ENCODE measurements around the gene BACH1. TPM values are rescaled to one million over a fixed set of nuclear protein-coding genes. Genes with fewer than 3 reads are reported as not detected.

Gene BACH1
- total RNA-seq, 1 donor from 2014 or later, result 34.3 TPM

DNA sequence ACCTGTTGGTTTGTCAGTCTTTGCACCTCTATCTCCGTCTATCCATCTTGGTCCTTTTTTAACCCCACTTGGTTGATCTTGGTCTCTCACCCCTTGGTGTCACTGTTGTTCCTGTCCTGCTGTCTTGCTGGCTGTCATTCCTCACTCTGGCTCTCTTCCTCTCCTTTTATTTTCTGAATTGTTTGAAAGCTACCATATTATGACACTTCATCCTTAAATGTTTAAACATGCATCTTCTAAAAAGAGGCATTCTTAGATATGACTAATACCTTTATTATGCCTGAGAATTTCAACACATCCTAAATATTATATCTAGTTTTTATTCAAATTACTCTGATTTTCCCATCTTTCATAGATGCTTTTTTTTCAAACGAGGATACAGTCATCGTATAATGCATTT, 37.0 kb downstream of the BACH1 start:
- no peak for TF ChIP-seq CTCF (IDR thresholded peaks at IDR 0.05; ENCODE audit: insufficient read depth, low read length, poor library complexity, severe bottlenecking)
- DNase-seq (ENCODE audit: low read depth), result no peak
- H3K4me3 ChIP-seq (ENCODE audit: low read depth, low read length), result no peak overlapping the region
- H3K36me3 ChIP-seq (ENCODE audit: control insufficient read depth, insufficient read depth, low read length), result no peaks in the 10 kb centered on the region
- H3K27me3 ChIP-seq (ENCODE audit: control insufficient read depth, insufficient read depth, low read length), result no peaks in the 10 kb centered on the region

GRCh38 chr21:29338256-29338655, 39.5 kb downstream of the BACH1 start:
- Histone ChIP-seq H3K4me3 (ENCODE audit: low read depth, low read length) (no peak overlapping the region), H3K36me3 (ENCODE audit: control insufficient read depth, insufficient read depth, low read length) (no peaks in the 10 kb centered on the region), H3K27me3 (ENCODE audit: control insufficient read depth, insufficient read depth, low read length) (no peaks in the 10 kb centered on the region)
- no peak for DNase-seq (ENCODE audit: low read depth)
- no peak for TF ChIP-seq CTCF (IDR thresholded peaks at IDR 0.05; ENCODE audit: insufficient read depth, low read length, poor library complexity, severe bottlenecking)

- H3K4me3 ChIP-seq (ENCODE audit: low read depth, low read length), result no peak overlapping the region
- H3K27me3 ChIP-seq (ENCODE audit: control insufficient read depth, insufficient read depth, low read length), result no peaks in the 10 kb centered on the region
- TF ChIP-seq CTCF (IDR thresholded peaks at IDR 0.05; ENCODE audit: insufficient read depth, low read length, poor library complexity, severe bottlenecking), result no peak
- DNase-seq (ENCODE audit: low read depth), result no peak
- H3K36me3 ChIP-seq (ENCODE audit: control insufficient read depth, insufficient read depth, low read length), result no peaks in the 10 kb centered on the region
Observed at GRCh38 chr21:29340228-29340627, 41.5 kb downstream of the BACH1 start.

- no peak for TF ChIP-seq CTCF (IDR thresholded peaks at IDR 0.05; ENCODE audit: insufficient read depth, low read length, poor library complexity, severe bottlenecking)
- no peaks in the 10 kb centered on the region for H3K27me3 ChIP-seq (ENCODE audit: control insufficient read depth, insufficient read depth, low read length)
Observed at GRCh38 chr21:29342363-29342957, 43.7 kb downstream of the BACH1 start.

GRCh38 chr21:29343519-29343918, 44.8 kb downstream of the BACH1 start:
- Histone ChIP-seq H3K4me3 (ENCODE audit: low read depth, low read length) (no peak overlapping the region), H3K36me3 (ENCODE audit: control insufficient read depth, insufficient read depth, low read length) (no peaks in the 10 kb centered on the region), H3K27me3 (ENCODE audit: control insufficient read depth, insufficient read depth, low read length) (no peaks in the 10 kb centered on the region)
- TF ChIP-seq CTCF (IDR thresholded peaks at IDR 0.05; ENCODE audit: insufficient read depth, low read length, poor library complexity, severe bottlenecking), result no peak
- DNase-seq (ENCODE audit: low read depth), result no peak

More at GRCh38 chr21:29342363-29342957, 43.7 kb downstream of the BACH1 start:
- Histone ChIP-seq H3K36me3 (ENCODE audit: control insufficient read depth, insufficient read depth, low read length) (no peaks in the 10 kb centered on the region), H3K4me3 (ENCODE audit: low read depth, low read length) (no peak overlapping the region)
- DNase-seq (ENCODE audit: low read depth), result peak; percentile 55

DNA sequence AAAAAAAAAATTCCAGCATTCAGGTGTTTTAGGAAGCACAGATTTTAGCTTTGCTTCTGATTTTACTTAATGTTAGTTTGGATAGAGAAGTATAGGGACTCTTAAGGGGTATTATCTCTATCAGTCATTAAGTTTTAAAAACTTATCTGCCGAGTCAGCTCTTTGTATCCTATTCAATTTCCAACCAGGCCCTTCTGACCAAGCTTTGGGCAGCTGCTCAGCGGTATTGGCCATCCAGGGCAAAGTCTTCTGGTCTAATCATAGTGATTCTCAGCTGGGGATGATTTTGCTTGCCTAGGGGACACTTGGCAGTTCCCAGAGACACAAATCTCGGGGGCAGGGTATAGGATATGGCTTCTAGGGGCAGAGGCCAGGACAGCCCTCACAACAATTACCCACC, 47.6 kb downstream of the BACH1 start:
- Histone ChIP-seq H3K27me3 (ENCODE audit: control insufficient read depth, insufficient read depth, low read length) (no peaks in the 10 kb centered on the region), H3K4me3 (ENCODE audit: low read depth, low read length) (no peak overlapping the region), H3K36me3 (ENCODE audit: control insufficient read depth, insufficient read depth, low read length) (no peaks in the 10 kb centered on the region)
- no peak for DNase-seq (ENCODE audit: low read depth)
- TF ChIP-seq CTCF (IDR thresholded peaks at IDR 0.05; ENCODE audit: insufficient read depth, low read length, poor library complexity, severe bottlenecking), result no peak
